ENCODE results near the gene PNKD.

DNA sequence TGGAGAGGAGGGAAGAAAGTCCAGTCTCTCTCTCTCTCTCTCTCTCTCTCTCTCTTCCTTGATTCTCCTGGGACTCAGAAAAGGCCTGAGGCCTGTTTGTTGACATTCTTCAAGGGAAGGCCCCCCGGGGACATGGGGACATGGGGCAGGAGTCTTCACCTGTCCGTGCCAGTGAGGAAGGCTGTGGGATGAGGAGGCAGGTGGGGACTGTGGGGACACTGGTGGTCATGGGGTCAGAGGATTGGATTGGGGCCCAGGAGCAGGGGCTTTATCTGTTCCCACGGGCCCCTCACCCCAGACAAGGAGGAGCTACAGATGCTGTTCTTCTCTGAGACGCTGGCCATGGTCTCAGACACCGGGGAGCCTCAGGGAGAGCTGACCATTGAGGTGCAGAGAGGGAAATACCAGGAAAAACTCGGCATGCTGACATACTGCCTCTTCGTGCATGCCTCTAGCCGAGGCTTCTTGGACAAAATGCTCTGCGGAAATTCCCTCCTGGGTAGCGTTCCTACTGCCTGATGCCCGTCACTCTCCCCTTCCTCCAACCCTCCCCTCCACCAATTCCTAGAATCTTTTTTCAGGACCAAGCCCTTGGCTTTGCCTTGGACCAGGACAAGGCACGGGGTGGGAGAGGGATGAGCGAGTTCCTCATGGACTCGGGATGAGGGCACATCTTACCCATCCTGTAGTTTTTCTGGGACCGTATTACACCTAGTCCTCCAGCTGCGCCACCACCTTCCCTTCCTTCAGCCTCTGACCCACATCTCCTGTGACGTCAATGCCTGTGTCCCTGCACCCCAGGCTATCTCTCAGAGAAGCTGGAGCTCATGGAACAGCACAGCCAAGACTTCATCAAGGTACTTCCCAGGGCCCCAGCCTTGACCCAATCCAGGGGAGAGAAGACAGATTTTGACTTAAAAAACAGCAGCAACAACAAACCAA is 87.2 kb downstream of the PNKD start:
- TF ChIP-seq, protein P1, sequence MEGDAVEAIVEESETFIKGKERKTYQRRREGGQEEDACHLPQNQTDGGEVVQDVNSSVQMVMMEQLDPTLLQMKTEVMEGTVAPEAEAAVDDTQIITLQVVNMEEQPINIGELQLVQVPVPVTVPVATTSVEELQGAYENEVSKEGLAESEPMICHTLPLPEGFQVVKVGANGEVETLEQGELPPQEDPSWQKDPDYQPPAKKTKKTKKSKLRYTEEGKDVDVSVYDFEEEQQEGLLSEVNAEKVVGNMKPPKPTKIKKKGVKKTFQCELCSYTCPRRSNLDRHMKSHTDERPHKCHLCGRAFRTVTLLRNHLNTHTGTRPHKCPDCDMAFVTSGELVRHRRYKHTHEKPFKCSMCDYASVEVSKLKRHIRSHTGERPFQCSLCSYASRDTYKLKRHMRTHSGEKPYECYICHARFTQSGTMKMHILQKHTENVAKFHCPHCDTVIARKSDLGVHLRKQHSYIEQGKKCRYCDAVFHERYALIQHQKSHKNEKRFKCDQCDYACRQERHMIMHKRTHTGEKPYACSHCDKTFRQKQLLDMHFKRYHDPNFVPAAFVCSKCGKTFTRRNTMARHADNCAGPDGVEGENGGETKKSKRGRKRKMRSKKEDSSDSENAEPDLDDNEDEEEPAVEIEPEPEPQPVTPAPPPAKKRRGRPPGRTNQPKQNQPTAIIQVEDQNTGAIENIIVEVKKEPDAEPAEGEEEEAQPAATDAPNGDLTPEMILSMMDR (conservative IDR thresholded peaks at IDR 0.05; ENCODE audit: low read depth, low read length), result no peak
- no peak for TF ChIP-seq EZH2phosphoT487 (IDR thresholded peaks at IDR 0.05; ENCODE audit: borderline replicate concordance, low read length)
- no peak for TF ChIP-seq EZH2 (IDR thresholded peaks at IDR 0.05; ENCODE audit: low read length, unreplicated experiment)
